NCI-H524 treated with DMSO at 0.1 percent for 48 hours (cell line): ENCODE results near the gene PLAAT2.
"Not testable (repeated sequence)": the region's sequence is repeated elsewhere in the genome, so short reads cannot be mapped to it uniquely, and the experiment has no call there.

Experiments used
- DNase-seq: peaks from one replicate; lab custom pipeline; 2025; lab: John Stamatoyannopoulos, UW

Gene PLAAT2

GRCh38 chr11:63578882-63579281 lies 15.7 kb upstream of the PLAAT2 start:
- DNase-seq, result not testable (repeated sequence)

GRCh38 chr11:63574856-63575602 lies 11.8 kb upstream of the PLAAT2 start:
- DNase-seq, result no peak

GRCh38 chr11:63573881-63574855 lies 11.0 kb upstream of the PLAAT2 start:
- no peak for DNase-seq

- DNase-seq, result no peak
Observed at GRCh38 chr11:63572026-63572688, 9.0 kb upstream of the PLAAT2 start.

GRCh38 chr11:63569570-63569969 lies 6.4 kb upstream of the PLAAT2 start:
- DNase-seq, result no peak

- no peak for DNase-seq
Observed at GRCh38 chr11:63567044-63567840, 4.1 kb upstream of the PLAAT2 start.

- no peak for DNase-seq
Observed at GRCh38 chr11:63564784-63565350, 1.7 kb upstream of the PLAAT2 start.

- DNase-seq, result no peak
Observed at GRCh38 chr11:63564056-63564774, 1.0 kb upstream of the PLAAT2 start.

GRCh38 chr11:63560506-63561180 lies 2.5 kb downstream of the PLAAT2 start:
- DNase-seq, result no peak

- DNase-seq, result no peak
Observed at GRCh38 chr11:63558459-63559157, 4.6 kb downstream of the PLAAT2 start.

GRCh38 chr11:63557570-63557969 lies 5.6 kb downstream of the PLAAT2 start:
- DNase-seq, result no peak

GRCh38 chr11:63556404-63557013 lies 6.7 kb downstream of the PLAAT2 start:
- DNase-seq, result no peak

- no peak for DNase-seq
Observed at GRCh38 chr11:63554877-63555223, 8.3 kb downstream of the PLAAT2 start.

- DNase-seq, result no peak
Observed at GRCh38 chr11:63553759-63554158, 9.4 kb downstream of the PLAAT2 start.

- no peak for DNase-seq
Observed at GRCh38 chr11:63552921-63553320, 10.3 kb downstream of the PLAAT2 start.

- DNase-seq, result no peak
Observed at GRCh38 chr11:63551889-63552266, 11.3 kb downstream of the PLAAT2 start.

- no peak for DNase-seq
Observed at GRCh38 chr11:63551091-63551888, 11.9 kb downstream of the PLAAT2 start.

GRCh38 chr11:63550156-63550700 lies 13.0 kb downstream of the PLAAT2 start:
- DNase-seq, result not testable (repeated sequence)
